HG03460 (cell line): ENCODE results near the gene STARD3.

ENCODE experiments used
- ATAC-seq: cut with Tn5 transposase; IDR thresholded peaks from one replicate; pipeline ENCODE4 v1.9.1; 2021; ENCODE audit not compliant: unreplicated experiment

STARD3 gene

GRCh38 chr17:39669897-39670735 lies 33.2 kb downstream of the STARD3 start:
- no peak for ATAC-seq

GRCh38 chr17:39670746-39671145 lies 33.8 kb downstream of the STARD3 start:
- ATAC-seq = no peak

GRCh38 chr17:39671651-39672521 lies 34.9 kb downstream of the STARD3 start:
- no peak for ATAC-seq

GRCh38 chr17:39672522-39673334 lies 35.8 kb downstream of the STARD3 start:
- ATAC-seq = no peak

- no peak for ATAC-seq
Measured at GRCh38 chr17:39673335-39674081, 36.6 kb downstream of the STARD3 start.

GRCh38 chr17:39674179-39674578 lies 37.2 kb downstream of the STARD3 start:
- ATAC-seq = no peak

GRCh38 chr17:39674702-39675389 lies 37.9 kb downstream of the STARD3 start:
- no peak for ATAC-seq

- no peak for ATAC-seq
Measured at GRCh38 chr17:39675390-39676082, 38.6 kb downstream of the STARD3 start.

GRCh38 chr17:39676198-39676819 lies 39.4 kb downstream of the STARD3 start:
- ATAC-seq = no peak

GRCh38 chr17:39677072-39677471 lies 40.1 kb downstream of the STARD3 start:
- ATAC-seq = no peak

- no peak for ATAC-seq
Measured at GRCh38 chr17:39677542-39678339, 40.8 kb downstream of the STARD3 start.

- ATAC-seq = no peak
Measured at GRCh38 chr17:39678340-39679116, 41.6 kb downstream of the STARD3 start.

GRCh38 chr17:39679521-39680192 lies 42.7 kb downstream of the STARD3 start:
- ATAC-seq = no peak

GRCh38 chr17:39683295-39683939 lies 46.5 kb downstream of the STARD3 start:
- no peak for ATAC-seq

GRCh38 chr17:39684369-39685192 lies 47.6 kb downstream of the STARD3 start:
- ATAC-seq = no peak
